ENCODE measurements around the gene ADORA1. TPM values are rescaled to one million over a fixed set of nuclear protein-coding genes. Genes with fewer than 3 reads are reported as not detected.

The ADORA1 gene
- total and polyA plus RNA-seq, 2 donors (not counting 3 experiments of a cell fraction or from before 2014, with no cell fraction given) = 0.15 TPM; not detected in 1

DNA sequence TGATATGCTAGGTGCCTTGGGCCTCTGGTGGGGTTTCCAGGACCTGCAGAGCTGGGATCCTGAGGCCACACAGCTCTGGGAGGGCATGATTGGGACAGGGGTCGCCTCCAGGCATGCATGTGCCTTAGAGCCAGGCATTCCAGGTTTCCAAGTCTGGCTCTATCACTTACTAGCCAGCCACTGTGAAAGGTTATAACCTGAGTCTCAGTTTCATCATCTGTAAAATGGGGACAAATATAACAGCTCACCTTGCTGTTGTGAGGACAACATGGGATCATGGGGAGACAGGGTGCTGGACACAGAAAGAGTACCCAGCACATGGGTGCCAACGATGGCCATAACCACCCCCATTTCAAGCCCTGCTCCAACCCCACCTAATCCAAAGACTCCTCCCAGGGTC lies 56.3 kb downstream of the ADORA1 start:
- TF ChIP-seq, protein P1, sequence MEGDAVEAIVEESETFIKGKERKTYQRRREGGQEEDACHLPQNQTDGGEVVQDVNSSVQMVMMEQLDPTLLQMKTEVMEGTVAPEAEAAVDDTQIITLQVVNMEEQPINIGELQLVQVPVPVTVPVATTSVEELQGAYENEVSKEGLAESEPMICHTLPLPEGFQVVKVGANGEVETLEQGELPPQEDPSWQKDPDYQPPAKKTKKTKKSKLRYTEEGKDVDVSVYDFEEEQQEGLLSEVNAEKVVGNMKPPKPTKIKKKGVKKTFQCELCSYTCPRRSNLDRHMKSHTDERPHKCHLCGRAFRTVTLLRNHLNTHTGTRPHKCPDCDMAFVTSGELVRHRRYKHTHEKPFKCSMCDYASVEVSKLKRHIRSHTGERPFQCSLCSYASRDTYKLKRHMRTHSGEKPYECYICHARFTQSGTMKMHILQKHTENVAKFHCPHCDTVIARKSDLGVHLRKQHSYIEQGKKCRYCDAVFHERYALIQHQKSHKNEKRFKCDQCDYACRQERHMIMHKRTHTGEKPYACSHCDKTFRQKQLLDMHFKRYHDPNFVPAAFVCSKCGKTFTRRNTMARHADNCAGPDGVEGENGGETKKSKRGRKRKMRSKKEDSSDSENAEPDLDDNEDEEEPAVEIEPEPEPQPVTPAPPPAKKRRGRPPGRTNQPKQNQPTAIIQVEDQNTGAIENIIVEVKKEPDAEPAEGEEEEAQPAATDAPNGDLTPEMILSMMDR (IDR thresholded peaks at IDR 0.05; ENCODE audit: extremely low read depth in 1 of 2, insufficient read depth in 1 of 2, low read depth in 1 of 2, low read length in 2 of 2) = no peak
- TF ChIP-seq EZH2 (IDR thresholded peaks at IDR 0.05; ENCODE audit: borderline replicate concordance, low read depth, low read length, severe bottlenecking) (no peak), POLR2A (IDR thresholded peaks at IDR 0.05; ENCODE audit: low read depth, low read length) (no peak), FOS (IDR thresholded peaks at IDR 0.05; ENCODE audit: borderline replicate concordance, insufficient read depth, low read length) (no peak), POLR2AphosphoS5 (IDR thresholded peaks at IDR 0.05; ENCODE audit: insufficient read depth, low read depth, low read length) (no peak), MYC (IDR thresholded peaks at IDR 0.05; ENCODE audit: low read depth, low read length) (no peak), GATA2 (IDR thresholded peaks at IDR 0.05; ENCODE audit: insufficient read depth, insufficient read length, low read depth, low read length) (no peak), JUN (IDR thresholded peaks at IDR 0.05; ENCODE audit: borderline replicate concordance, insufficient read depth, insufficient read length, low read depth) (no peak)
- TF ChIP-seq, protein P2, sequence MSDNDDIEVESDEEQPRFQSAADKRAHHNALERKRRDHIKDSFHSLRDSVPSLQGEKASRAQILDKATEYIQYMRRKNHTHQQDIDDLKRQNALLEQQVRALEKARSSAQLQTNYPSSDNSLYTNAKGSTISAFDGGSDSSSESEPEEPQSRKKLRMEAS (IDR thresholded peaks at IDR 0.05; ENCODE audit: insufficient read depth, insufficient read length) = no peak
- POLR2A ChIA-PET = no interaction called here
- Histone ChIP-seq H3K4me1 (ENCODE audit: control insufficient read depth, extremely low read depth, insufficient read depth, low read length) (no peaks in the 10 kb centered on the region), H3K36me3 (ENCODE audit: control insufficient read depth in 2 of 2, extremely low read depth in 1 of 2, insufficient read depth in 2 of 2, low read length in 2 of 2) (no peaks in the 10 kb centered on the region), H2AFZ (ENCODE audit: low read depth, low read length) (no peak overlapping the region), H3K27me3 (ENCODE audit: control insufficient read depth in 2 of 2, insufficient read depth in 2 of 2, low read length in 2 of 2) (peaks cover 8 to 13% of the 10 kb centered on the region in 2 experiments), H3K4me2 (ENCODE audit: insufficient read depth, low read length) (no peak overlapping the region), H3K9me1 (replicated peaks; ENCODE audit: control insufficient read depth, extremely low read depth, insufficient read depth, low read length) (no peaks in the 10 kb centered on the region), H3K9ac (replicated peaks; ENCODE audit: extremely low read depth, insufficient read depth, low read length) (no peak overlapping the region), H3K79me2 (ENCODE audit: control insufficient read depth, insufficient read depth, low read length) (no peaks in the 10 kb centered on the region), H3K27ac (ENCODE audit: insufficient read depth, low read depth, low read length) (no peak overlapping the region), H4K20me1 (replicated peaks; ENCODE audit: control insufficient read depth, extremely low read depth, insufficient read depth, low read length) (no peaks in the 10 kb centered on the region), H3K9me3 (replicated peaks; ENCODE audit: control insufficient read depth, insufficient read depth, low read length) (no peaks in the 10 kb centered on the region), H3K4me3 (replicated peaks in 1 of 3; ENCODE audit: insufficient read depth in 1 of 3, low read depth in 1 of 3, low read length in 3 of 3) (no peak overlapping the region)
- intact Hi-C loops (cut with micrococcal nuclease) = no loop called here
- FAIRE-seq = no peak
- BruUV-seq (replicated peaks) = no TSS peak
- no peak for DNase-seq (ENCODE audit: low read depth, low spot score)
- CTCF ChIA-PET = interaction anchor here (1.0 to 2.7 kb wide), 2 partner anchors 12 to 144 kb away, joined by 3 to 8 read pairs; no protein-coding TSS in a partner anchor
- dilution Hi-C loops (cut with MboI; ENCODE audit: extremely low pct_ligation_motif_present, low sequenced_read_pairs) = no loop called here
